DMS 273 (cell line): ENCODE data around the gene HUS1.
"Not testable (repeated sequence)": the region's sequence is repeated elsewhere in the genome, so short reads cannot be mapped to it uniquely, and the experiment has no call there.

ENCODE experiments used
- DNase-seq: peaks from one replicate; lab custom pipeline; 2025; ENCODE audit not compliant: unreplicated experiment; lab: John Stamatoyannopoulos, UW

HUS1 gene

GRCh38 chr7:47931005-47932004, 48.1 kb downstream of the HUS1 start:
- DNase-seq: no peak

DNA sequence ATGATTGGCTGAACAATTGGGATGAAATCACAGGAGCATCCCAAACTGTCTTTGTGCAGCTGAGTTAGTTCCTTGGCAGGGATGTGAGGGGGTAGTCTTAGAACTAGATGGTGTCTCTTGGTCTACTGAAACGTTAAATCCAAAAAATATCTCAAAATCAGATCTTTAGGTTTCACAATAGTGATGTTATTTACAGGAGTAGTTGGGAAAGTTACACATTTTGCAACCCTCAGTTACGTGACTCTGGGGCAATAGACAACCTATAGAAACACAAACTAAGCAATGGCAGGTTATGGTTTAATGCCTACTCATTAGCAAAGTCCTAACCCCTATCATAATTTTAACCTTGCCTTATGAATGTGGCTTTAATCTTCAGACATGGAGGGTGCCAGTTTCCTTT, 55.1 kb downstream of the HUS1 start:
- DNase-seq: no peak

- not testable (repeated sequence) for DNase-seq
These were observed 56.1 kb downstream of the HUS1 start for GRCh38 chr7:47923081-47923875.

DNA sequence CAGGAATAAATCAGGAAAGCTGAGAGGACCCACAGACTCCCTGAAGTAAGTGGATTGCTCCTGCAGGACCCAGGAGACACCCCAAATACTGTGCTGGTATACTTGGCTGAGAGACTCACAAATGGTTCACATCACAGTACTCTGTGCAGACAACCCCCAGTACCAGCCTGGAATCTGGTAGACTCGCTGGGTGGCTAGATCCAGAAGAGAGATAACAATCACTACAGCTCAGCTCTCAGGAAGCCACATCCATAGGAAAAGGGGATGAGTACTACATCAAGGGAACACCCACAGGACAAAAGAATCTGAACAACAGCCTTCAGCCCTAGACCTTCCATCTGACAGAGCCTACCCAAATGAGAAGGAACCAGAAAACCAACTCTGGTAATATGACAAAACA, 62.9 kb downstream of the HUS1 start:
- not testable (repeated sequence) for DNase-seq

DNA sequence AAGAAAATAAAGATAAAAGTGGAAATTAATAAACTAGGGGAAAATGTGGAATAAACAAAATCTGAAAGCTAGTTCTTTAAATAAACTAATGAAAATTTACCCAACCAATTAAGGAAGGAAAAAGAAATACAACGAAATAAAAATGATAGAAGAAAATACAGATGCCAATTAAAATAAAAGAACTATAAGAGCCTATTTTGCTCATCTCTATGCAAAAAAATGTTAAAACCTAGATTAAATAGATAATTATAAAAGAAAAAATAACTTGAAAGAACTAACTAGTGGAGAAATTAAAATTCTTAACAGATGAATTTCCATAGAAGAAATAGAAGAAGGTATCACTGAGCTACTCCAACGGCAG, 63.8 kb downstream of the HUS1 start:
- no peak for DNase-seq

- DNase-seq: no peak
These were observed 64.4 kb downstream of the HUS1 start for GRCh38 chr7:47914717-47915615.
